GM21447 (cell line): ENCODE data around the gene P2RX1.
A peak's percentile ranks its signal among the peaks of the same experiment; 100 is the strongest.

Source experiments
- ATAC-seq: cut with Tn5 transposase; IDR thresholded peaks from one replicate; pipeline ENCODE4 v1.9.1; 2021; ENCODE audit not compliant: unreplicated experiment

Gene P2RX1

DNA sequence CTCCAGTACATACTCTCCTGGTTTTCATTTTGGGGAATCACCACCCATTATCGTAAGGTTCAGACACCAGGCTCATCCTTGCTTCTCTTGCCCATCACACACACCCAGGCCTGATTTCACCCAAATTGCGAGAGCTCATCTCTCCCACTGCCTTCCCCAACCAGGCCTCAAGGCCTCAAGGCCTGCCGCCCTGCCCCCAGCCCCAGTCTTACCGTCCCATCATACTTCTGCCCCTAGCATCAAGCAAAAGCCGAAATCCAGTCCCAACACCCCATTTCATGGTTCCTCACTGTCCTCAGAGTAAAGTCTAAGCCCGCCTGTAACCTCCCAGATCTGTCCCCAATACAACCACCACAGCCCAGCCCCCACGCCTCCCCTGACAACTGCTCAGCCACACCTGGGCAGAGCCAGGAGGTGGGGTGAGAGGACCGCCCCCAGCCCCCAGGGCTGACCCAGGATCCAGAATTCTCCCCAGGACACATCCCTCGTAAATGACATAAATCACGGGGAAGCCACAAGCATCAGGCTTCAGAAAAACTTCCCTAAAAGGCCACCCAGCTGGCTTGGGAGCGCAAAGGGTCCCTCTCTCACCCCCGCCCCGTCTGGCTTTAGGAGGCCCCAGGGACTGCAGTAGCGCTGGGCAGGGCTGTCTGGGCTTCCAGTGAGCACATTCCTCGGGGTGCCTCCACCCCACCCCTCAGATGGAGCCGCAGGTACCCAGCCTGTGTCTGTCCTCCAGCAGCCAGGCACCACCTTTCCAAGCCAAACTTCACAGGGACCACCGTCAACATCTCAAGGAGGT is 9.6 kb upstream of the P2RX1 start:
- ATAC-seq: no peak

GRCh38 chr17:3924512-3925350 is 8.5 kb upstream of the P2RX1 start:
- no peak for ATAC-seq

- no peak for ATAC-seq
Observed at GRCh38 chr17:3923466-3924190, 7.4 kb upstream of the P2RX1 start.

DNA sequence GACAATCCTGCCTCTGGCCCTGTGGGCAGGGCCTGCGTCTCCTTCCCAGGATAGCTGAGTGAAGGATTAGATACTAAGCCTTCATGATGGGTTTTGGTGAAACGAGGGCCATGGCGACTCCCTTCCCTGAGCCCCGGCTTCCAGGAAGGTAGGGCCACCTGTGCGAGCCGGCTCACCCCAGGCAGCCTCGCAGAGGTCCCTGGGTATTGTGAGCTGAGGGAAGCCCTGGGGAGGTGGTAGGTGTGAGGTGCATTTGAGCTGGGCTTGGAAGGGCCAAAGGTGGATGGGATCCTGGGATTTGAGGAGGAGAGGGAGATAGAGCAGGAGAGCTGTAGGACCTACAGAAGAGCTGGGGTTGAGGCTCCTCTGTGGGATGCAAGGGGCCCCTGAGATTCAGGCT is 6.5 kb upstream of the P2RX1 start:
- ATAC-seq: no peak

DNA sequence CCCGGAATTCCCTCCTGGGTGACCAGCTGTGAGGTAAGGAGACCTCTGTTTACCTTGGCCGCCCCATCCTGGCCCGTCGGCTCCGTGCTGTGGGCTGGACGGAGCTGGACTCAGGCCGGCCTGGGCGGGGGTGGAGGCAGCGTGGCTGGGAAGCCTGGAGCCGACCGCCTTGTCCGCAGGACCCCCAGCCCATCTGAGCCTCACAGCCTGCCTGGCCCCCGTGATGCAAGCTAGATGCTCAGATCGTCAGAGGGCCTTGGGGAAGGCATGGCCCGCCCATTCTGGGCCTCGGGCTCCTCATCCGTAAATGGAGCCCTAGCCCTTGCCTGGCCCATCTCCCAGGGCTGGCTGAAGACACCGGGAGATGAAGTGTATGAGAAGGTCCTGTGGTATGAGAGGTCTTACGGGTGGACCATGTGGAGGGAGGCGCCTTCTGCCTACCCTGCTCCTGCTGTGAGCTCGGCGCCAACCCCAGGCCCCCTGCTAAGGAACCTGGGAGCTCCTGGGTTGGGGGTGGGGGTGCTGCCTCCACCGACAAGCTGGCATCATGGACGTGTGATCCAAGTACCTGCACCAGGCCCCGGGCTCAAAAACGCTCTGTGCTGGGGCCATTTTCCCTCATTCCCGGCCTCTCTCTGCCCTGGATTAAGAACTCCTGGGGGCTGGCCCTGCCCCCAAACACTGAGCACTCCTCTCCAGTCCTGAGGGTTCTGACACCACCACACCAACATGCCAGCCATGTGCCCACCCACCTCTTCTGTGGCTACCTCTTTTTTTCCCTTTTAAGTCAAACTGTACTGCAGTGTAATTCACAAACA is 5.4 kb upstream of the P2RX1 start:
- ATAC-seq: no peak

DNA sequence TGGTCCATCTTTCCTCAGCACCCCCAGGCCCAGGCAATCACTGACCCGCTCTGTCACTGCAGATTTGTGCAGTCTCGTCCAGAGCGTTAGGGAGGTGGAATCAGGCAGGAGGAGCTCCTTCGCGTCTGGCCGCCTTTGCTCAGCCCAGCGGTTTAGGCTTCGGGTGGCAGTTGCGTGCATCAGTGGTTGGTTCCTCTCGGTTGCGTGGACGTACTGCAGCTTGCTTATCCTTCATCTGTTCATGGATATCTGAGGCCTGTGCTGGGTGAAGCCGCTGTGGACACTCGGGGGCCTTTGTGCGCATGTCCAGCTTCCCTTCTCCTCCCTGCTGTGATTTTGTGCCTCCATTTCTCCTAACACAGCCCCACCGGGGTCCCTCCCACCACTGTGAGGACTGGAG is 4.7 kb upstream of the P2RX1 start:
- ATAC-seq: no peak

- ATAC-seq: no peak
Observed at GRCh38 chr17:3919123-3919624, 2.9 kb upstream of the P2RX1 start.

DNA sequence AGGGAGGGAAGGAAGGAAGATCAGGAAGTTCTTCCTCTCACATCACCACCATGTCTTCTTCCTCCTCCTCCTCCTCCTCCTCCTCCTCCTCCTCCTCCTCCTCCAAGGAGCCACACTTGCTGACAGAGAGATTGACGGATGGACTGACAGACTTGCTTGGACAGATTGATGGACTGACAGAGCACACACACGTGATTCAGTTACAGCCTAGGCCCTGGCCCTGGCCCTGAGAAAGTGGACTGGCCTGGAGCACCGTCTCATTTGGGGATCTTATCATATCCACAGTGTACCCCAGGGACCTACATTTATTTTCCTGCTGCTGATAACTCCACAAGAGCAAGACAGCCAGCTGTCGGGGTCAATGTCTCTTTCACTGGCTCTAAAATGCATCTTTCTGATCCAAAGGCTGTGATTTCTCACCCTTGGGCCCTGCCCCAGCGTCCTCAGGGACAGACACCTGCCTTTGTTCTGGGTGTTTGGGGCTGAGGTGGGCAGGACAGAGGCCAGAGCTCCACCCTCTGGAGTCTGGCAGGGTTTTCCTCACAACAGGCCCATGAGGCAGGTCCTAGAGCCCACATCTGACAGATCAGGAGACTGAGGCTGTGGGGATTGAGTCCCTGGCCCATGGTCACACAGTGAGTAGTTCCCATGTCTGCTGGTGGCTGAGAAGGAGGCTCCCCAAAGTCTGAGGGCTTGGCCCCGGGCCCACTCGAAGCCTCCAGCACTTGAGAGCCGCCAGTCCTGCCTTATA is 2.3 kb upstream of the P2RX1 start:
- no peak for ATAC-seq

DNA sequence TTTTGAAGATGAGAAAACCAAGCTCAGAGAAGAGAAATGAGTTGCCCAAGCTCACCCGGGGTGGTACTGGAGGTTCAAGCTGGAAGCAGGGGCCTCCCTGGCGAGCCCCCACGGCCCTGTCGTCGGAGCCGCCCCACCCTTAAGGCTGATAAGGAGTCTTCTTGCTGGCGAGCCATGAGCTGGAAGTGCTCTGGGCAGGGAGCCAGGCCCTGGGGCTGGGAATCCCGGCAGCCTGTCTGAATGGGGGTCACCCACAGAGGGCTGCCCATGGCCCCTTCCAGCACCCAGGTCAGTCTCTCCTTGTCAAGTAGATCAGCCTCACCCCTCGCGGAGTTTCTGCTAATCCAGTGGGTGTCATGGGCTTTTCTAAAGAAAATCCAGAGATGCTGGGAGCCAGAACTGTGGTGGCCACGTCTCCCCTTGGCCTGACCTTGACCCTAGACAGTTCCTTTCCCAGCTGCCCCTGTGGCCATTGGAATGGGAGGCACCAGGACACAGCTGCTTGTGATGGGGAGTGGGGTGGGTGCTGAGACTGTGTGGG is 1.2 kb upstream of the P2RX1 start:
- ATAC-seq: no peak

- no peak for ATAC-seq
Observed at GRCh38 chr17:3916825-3917224, 560 bp upstream of the P2RX1 start.

DNA sequence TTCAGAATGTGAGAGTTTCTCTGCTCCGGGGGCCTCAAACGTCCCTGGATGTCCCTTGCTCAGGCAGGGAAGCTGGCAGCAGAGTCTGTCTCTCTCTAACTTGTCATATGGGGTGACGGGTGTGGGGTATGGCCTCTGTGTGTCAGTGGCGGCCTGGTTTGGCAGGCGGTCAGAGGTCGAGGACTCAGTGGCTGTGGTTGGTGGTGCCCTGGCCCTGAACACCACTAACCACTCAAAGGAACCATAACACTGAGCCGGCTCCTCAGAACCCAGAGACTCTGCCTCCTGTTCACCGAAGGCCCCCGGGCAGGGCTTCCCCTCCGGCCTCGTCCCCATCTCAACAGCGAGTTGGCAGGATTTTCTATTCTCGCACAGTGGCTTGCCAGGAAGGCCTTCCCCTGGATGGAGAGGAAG is 677 bp downstream of the P2RX1 start:
- ATAC-seq: no peak

DNA sequence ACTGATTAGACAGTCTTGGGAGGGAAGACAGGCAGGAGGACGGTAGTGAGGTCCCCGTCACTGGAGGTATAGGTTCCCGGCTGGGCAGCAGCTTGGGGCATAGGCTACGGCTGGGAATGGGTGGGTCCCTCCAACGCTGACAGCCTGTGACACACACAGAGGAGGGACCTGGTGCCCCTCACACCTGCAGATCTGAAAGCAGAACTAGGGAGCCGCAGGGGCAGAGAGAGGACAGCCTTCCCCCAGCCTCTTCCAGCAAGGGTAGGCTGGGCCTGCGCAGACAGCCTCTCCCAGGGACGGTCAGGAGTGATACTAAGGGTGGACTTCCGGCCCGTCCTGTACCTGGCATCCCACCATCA is 2.0 kb downstream of the P2RX1 start:
- peak; percentile 48 for ATAC-seq

DNA sequence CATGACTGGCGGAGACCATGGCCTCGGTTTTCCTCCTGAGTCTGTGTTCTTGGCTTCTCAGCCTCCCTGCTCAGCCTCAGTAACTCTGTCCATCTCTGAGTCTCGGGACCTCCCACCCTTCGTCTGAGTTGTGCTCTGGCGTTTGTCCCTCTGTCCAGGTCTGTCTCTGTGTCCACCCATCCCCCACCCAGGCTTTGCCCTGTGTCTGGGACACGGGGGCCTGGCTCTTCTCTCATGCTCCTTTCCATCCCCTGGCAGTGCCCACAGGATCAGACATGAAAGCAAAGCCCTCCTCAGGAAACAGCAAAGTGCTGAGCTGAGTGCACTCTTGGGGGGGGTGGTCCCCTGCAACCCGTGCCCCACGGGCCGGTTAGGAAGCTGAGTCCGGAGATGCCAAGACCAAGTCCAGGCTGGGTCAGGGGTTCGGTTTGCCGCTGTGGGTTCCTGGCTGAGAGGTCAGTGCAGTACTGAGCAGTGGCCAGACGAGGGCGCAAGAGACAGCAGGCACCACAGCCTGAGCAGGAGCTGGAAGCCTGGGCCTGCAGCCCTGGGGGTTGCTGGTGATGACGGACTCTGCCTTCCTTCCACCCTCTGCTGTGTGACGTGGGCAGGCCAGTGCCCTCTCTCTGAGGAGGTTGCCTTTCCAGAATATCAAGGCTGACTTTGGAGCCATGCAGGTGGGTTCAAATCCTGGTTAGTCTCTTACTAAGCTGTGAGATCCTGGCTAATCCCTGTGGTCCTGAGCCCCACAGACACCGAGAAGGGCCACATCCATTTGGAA is 2.5 kb downstream of the P2RX1 start:
- peak; percentile 49 for ATAC-seq

- ATAC-seq: no peak
Observed at GRCh38 chr17:3912827-3913226, 3.4 kb downstream of the P2RX1 start.

- peak; percentile 48 for ATAC-seq
Observed at GRCh38 chr17:3911271-3912053, 4.8 kb downstream of the P2RX1 start.

DNA sequence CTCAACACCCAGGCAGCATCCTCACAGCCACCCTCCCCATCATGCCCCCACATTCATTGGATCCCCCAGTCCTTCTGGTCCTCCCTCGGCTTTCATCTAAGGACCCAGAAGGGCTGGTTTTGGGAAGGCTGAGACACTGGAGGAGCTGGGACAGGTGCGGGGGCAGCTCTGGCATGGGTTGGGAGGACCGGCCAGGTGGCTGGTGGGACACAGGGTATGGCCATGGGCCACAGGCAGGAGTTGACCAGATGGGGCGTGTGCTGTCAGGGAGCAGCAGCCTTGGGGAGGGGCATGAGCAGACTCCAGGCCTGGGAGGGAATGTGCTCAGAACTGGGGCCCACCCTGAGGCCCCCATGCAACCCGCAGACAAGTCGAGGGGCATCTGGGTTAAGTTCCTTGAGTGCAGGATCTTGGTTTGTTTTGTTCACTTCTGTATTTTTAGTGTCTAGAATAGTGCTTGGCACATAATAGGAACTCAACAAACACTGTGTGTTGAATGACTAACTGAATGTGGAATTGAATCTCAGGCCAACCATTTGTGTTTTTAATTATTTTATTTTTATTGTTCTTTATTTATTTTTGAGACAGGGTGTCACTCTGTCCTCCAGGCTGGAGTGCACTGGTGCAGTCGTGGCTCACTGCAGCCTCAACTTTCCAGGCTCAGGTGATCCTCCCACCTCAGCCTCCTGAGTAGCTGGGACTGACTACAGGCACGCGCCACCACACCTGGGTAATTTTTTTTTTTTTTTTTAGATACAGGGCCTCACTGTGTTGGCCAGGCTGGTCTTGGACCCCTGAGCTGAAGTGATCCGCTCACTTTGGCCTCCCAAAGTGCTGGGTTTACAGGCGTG is 5.6 kb downstream of the P2RX1 start:
- ATAC-seq: no peak

DNA sequence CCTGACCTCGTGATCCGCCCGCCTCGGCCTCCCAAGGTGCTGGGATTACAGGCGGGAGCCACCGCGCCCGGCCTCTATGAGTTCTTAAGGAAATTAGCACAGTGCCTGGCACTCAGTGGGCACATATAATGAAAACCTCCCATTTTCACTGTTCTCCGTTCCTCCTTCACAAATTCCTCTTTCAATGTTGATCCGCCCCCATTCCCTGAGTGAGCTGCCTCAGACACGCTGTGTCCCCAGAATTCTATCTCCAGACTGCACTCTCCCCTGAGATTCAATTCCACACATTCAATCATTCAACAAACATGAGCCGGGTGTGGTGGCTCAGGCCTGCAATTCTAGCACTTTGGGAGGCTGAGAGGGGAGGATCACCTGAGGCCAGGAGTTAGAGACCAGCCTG is 7.0 kb downstream of the P2RX1 start:
- ATAC-seq: no peak
